Tongue (tissue), 2 donors: ENCODE data around the gene ATP4A. TPM values are rescaled to one million over a fixed set of nuclear protein-coding genes. Genes with fewer than 3 reads are reported as not detected.
A peak's percentile ranks its signal among the peaks of the same experiment; 100 is the strongest.

Source experiments
- DNase-seq: peaks from one replicate; pipeline ENCODE4 v3.0.0-alpha.2; 2015
- total RNA-seq: library from RNA; depleted of rRNA; stranded (reverse); fragments of >200 nt; gene quantifications from one replicate; pipeline ENCODE4 v1.2.3, GENCODE V29; 2014

The ATP4A gene
- total RNA-seq, 1 donor from 2014 or later, result not detected

DNA sequence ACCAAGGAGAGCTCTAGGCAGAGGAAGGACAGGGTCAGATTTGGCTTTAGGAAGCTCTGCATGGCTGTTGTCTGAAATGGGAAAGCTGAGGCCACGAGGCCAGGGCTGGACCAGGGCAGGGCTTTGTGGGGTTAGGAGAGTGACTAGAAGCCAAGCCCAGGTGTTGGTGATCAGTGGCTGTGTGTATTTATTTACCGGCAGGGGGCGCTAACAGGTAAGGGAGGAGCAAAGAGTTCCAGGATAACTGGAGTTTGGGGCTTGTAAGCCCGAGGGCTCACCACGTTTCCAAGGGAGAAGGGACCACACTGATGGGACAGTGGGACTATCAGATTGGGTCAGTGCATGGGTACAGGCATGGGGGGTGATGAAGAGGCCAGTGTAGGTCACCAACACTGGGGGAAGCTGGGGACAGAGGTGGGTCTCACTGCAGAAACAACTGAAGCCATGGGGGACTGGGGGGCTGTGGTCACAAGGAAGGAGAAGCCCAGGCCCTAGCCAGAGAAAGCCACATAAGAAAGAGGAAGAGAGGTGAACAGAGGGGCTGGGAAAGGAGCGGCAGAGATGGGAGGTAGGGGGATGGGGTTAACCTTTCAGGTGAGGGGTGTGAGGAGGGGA is 14.2 kb downstream of the ATP4A start:
- DNase-seq, result peak; percentile 87

DNA sequence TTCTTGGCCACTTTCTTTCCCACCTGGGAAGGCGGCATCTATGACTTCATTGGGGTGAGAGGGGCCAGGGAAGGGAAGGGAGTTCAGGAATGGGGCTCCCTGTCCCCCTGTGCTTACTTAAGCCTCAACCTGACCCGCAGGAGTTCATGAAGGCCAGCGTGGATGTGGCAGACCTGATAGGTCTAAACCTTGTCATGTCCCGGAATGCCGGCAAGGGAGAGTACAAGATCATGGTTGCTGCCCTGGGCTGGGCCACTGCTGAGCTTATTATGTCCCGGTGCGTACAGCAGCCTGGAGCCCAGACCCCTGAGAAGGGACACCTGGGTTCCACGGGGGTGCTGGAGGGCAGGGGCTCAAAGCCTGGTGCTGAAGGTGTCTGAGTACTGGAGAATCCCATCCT is 16.9 kb downstream of the ATP4A start:
- no peak for DNase-seq

DNA sequence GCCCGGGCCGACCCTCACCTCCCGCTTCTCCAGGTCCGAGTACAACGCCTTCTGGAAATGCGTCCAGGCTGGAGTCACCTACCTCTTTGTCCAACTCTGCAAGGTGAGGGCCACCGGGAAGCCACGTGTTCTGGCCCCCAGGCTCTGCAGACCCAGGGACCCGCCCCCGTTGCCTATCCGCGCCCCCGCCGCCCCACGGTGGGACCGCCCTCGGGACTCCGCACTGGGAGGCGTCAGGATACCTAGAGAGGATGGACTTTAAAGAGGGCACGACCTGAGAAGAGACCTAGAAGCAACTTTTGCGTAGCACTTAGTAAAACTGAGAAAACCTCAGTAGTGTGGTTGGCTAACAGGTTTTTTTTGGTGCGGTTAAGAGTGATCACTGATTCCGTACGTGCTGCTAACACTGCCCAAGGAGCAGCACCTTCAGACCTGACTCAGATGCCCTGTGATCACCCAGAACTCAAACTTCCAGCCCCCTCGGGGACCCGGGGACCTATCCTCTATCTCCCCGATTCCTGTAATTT is 17.5 kb downstream of the ATP4A start:
- peak; percentile 25 for DNase-seq

DNA sequence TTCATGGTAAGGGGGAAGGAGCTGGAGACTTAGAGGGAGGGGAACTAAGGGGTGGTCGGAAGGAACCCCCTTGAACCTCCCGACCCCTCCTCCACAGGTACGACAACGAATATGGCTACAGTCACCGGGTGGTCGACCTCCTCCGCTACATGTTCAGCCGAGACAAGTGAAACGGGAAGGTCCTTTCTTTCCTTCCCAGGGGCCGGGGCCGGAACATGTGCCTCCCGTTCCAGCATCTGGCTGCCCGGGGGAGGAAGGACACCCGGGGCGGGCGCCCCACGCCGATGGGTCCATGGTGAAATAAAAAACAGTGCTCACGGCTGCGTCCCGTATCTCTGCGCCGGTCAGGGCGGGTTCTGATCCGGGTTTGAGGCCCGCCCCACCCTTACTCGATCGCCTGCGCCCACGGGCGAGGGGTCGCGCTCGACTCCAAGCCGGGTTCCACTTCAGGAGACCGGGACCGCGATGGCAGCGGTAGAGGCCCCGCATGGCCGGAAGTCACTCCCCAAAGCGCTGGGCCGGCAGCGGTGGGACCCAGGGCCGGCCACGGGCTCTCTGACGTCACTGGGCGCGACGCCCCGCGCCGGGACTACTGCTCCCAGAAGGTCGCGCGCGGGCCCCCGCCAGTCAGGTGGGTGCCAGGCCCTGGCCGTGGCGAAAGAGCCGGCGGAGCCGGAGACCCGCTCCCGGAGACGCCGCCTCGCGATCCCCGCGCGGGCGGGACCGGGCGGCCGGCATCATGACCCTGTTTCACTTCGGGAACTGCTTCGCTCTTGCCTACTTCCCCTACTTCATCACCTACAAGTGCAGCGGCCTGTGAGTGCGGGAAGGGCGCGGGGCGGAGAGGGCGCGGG is 18.2 kb downstream of the ATP4A start, which contains the start of gene TMEM147:
TSS of gene TMEM147 (plus strand) at position 626 of the 854 bp plus-strand sequence. CDS start at position 740, 114 bp downstream.
- peak; percentile 94 for DNase-seq

DNA sequence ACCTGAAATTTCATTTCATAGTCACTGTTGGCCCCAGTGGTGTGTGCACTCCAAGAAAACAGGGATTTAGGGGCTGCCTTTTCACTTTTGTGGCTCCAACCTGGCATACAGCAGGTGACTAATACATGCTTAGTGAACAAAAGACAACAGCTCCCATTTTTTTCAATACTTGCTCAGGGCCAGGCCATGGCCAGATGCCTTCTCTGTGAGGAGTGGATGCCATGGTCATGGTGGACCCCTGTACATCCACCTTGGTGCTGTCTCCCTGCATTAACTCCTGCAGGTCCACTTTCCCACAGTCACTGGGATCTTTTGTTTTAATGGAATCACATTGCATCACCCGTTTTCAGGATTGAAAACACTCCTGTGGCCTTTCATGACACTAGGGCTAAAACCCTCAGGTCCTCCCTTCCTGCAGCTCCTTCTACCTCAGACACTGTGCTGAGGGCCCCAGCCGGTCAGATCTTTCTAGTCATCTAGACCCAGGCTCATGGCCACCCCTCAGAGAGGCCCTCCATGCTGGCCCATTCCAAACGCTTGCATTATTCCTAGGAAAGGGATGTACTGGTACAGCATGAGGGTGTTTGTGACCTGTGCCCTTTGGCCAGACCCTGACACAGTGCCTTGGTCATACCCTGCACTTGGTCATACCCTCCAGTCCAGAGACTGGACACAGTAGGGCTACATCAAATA is 19.2 kb downstream of the ATP4A start:
- DNase-seq, result no peak

DNA sequence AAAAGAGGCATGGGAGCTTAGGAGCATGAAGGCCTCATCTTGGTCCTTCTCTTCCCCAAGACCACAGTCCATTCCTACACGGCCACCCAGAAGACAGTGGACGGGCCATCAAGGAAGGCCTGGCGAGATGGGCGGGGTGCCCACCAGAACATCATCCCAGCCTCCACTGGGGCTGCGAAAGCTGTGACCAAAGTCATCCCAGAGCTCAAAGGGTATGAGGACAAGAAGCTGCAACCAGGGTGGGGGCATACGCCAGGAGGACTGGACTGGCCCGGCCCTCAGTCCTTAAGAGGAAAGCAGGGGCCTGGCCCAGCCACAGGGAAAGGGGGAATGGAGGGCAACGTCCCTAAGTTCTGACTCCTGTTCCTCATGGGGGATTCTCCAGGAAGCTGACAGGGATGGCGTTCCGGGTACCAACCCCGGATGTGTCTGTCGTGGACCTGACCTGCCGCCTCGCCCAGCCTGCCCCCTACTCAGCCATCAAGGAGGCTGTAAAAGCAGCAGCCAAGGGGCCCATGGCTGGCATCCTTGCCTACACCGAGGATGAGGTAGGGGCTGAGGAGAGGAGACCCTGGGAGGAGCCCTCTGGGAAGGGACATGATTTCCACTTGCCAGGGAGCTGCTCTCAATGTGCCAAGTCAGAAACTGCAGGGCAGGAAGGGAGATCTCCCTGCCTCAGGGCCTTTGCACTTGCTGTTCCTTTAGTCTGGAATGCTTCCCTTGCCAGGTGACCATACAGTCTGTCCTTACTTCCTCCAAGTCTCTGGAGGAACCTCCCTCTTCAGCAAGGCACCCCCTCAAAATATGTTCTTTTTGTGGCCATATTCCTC is 20.0 kb downstream of the ATP4A start:
- DNase-seq, result no peak

DNA sequence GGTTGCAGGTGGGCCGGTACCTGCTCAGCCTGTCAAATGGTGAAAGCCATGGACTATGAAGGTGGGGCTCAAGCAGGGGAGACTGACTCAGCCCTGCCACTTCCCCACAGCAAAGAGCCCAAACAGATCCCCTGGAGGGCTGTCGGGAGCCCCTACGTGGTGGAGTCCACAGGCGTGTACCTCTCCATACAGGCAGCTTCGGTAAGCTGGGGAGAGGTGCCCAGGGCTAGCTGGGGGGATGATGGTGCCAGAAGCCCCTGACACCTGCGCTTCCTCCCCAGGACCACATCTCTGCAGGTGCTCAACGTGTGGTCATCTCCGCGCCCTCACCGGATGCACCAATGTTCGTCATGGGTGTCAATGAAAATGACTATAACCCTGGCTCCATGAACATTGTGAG is 21.2 kb downstream of the ATP4A start:
- no peak for DNase-seq

DNA sequence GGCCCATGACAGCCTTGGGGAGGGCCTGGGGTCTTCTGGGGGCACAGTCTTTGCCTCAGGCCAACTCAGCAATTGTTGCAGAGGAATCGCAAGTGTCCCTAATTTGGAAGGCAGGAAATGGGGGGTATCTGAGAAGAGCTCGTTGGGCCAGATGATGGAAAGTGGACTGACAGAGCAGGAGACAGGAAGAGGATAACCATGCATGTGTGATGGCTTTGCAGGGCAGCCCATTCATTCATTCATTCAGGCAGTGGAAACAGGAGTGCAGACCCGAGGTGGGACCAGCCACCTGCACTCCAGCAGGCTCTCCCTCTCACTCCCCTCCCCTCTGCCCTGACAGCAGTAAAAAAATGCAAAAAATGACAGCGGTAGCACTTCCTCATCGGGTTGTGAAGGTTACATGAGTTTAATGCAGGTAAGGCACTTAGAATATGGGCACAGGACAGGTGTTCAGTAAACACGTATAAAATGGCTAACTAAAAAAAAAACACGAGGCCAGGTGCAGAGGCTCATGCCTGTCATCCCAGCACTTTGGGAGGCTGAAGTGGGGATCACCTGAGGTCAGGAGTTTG is 23.0 kb downstream of the ATP4A start:
- no peak for DNase-seq

DNA sequence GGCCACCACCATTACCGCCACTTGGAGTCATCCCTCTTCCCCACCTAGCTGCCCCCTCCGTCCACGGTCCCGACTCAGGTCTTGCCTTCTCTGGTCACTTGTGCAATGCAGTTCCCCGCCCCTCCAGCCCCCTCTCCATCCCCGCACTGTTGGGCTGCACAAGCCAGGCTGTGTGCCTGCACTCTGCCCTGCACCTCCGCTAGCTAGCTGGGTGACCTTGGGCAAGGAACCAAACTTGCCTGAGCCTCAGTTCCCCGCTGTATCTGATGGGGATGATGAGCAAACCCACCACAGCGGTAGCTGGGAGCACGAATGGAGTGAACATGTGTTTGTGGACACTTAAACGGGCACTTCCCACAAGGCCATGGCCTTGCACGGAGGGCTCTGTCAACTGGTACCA is 23.6 kb downstream of the ATP4A start:
- DNase-seq, result no peak

DNA sequence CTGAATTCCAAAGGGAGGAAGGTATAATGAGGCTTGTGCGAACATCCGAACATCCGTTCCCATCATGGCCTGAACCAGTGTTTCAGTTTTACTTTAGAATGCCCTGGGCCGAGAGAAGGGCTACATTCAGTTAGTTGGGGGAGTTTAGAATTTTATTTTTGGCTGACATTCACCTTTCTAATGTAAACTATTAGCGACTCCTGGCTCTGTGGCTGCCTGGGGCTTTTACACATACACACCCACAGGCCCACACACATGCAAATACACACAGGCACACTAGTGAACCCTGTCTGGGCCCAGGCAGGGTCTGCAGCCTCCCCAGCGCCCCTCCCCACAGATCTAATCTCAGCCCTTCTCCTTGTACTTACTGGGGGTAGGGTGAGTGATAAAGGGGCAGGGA is 24.1 kb downstream of the ATP4A start:
- DNase-seq, result no peak

DNA sequence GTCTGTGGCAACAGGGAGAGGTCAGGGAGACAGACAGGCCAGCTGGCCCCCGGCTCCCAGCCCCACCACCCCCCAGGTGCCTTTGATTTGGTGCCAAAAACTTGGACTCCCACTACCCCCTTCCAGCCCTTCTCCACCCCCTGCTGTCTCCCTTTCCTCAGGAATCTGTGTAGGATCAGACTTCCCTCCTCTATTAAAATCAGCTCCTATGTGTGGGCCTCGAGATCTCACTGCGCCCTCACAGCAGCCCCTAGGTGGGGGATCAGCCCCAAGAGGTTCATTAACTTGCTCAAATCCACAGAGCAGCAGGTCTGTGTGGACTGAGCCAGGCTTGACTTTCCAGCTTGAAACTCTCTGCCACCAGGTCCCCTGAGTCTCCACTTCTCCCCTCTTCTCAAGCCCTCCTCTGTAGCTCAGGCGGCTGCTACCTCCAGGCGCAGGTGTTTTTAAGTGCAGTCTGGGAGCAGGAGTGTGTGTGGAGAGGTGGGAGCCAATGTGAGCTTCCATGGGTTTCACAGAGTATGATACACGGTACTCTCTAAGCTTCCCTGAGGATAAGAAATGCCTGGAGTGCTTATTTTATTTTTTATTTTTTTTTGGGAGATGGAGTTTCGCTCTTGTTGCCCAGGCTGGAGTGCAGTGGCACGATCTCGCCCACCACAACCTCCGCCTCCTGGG is 28.5 kb downstream of the ATP4A start:
- DNase-seq, result no peak

DNA sequence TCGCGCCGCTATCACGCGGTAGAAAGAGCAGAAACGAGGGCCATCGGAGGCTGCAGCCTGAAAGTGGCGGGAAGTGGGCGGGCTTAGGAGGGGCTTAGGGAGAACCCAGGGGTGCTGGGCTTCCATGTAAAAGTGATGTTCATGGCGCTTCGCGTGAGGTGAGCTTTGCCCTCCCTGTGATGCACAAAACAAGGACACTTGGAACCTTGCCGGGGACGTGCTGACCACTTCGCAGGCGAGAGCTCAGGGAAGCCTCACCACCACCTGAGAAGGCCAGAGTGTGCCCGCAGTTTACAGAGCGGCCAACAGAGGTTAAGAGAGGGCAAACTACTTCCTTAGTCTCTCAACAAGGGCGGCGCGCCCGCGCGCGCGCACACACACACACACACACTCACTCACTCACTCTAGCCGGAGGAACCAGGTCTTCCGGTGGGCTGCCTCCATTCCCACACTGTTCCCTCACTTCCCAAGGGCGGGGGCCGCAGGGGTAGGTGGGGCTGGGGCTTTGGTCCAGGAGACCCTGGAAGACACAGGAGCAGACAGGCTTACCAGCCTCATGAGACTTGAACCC is 29.6 kb downstream of the ATP4A start:
- no peak for DNase-seq

DNA sequence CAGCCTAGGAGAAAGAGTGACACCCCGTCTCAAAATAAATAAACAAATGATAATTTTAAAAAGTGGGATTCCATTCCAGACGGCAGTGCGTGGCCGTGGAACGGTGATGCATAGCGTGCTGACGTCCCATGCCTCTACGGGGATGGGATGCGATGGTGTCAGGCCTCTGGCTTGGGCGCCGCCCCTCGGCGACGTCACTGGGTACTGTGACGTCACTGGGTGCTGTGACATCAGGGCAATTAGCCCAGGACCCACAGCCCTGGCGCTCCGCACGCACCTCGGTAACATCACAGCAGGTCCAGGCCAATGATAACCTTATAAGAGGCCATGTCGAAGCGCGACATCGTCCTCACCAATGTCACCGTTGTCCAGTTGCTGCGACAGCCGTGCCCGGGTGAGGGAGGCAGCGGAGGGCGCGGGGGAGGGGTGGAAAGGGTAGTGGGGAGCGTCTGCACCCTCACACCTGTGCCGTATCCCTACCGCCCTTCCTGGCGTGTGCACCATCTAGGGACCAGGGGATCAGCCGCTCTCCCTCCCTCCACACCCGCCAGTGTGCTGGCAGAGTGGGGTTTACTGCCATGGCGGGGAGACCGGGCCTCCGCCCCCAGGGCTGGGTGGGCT is 30.1 kb downstream of the ATP4A start, which contains the start of gene GAPDHS:
TSS of gene GAPDHS (plus strand) at position 256 of the 621 bp plus-strand sequence. CDS start at position 328, 72 bp downstream.
- no peak for DNase-seq

DNA sequence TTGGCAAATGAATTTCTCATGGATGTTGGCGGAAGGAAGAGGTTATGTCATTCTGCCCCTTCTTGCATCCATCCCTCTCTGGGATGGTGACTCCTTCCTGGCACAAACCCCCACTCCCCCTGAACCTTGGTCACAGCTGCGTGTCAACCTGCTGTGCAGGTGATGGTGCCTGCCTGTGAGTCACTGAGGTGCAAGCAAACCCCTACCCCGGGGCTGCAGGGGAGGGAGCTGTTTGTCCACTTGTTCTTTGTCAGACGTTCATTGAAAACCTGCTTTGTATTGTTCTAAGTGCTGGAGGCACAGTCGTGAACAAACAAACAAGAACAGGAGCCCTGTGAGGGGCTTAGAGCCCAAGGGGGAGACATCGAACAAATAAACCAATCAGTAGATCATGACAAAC is 32.2 kb downstream of the ATP4A start:
- no peak for DNase-seq

DNA sequence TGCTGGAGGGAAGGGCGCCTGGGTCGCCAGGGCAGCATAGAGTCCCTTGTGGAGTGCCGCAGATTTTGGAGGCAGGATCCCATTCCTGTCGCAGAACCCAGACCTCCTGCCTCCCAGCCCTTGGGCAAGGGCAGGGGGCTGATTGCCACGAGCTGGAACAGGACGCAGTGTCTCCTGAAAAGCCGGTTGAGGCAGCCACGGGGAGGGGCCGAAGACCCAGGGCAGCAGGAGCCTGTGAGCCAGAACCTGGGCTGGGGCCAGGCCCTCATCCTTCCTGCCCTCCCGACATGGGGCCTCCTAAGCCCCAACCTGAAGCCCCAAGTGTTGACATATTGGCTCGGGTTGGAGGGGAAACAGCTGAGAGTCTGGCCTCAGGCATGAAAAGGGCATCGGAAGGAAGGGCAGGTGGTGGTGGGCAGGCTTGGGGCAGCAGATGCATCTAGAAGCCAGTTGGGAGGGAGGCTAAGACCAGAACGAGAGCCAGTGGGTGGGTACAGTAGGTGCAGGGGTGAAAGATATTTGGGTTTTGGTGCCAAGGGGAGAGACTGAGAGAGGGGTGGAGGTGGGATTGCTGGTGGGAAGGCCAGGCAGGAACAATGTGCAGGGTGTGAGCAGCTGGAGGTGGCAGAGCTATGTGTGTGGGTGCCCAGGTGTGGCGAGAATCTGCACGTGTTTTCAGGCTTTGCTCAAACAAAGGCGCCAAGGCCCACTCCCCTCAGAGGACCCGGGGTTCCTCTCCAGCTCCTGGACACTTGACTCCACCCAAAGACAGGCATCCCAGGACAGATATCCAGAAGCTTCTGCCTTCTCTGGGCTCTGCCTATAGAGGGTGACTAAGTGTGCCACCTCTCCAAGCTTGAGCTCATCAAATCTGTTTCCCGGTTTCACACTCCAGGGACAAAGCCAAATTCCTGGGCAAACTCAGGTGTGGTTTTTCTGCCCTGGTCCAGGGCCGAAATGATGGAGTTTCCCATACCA is 33.9 kb downstream of the ATP4A start:
- no peak for DNase-seq

DNA sequence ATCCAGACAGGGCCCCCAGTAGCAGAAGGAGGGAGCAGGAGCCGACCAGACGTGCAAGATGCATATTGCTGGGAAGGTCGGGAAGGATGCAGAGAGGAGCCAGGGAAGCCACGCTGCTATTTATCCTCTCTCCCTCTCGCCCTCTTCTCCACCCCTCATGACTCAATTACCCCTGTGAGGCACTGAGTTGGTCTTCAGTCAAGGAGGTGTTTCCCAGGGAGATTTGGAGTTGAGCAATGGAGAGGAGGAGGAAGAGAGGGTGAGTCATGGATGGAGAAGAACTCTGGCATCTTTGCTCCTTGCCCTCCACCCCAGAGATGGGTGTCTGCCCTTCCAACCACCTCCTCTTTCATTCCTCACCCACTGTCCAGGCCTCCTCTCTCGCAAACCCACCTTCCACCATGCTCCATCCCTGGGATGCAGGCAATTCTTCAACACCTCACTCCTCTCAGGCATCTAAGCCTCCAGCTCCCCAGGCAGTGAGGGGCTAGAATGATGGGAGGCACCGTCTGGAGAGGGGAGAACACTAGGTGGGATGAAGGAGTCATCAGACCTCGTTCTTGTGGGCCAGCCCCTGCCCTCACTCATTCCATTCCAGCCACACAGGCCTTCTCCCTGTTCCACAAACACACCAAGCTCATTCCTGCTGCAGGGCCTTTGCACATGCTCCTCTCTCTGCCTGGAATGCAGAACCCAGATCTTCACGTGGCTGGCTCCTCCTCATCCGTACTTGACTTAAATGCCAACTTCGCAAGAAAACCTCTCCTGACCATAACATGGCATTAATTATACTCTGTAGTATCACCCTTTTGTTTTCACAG is 35.0 kb downstream of the ATP4A start, which contains the start of gene SBSN:
TSS of gene SBSN (minus strand) at position 94 of the 821 bp plus-strand sequence. CDS start at position 64, 30 bp downstream.
- no peak for DNase-seq

DNA sequence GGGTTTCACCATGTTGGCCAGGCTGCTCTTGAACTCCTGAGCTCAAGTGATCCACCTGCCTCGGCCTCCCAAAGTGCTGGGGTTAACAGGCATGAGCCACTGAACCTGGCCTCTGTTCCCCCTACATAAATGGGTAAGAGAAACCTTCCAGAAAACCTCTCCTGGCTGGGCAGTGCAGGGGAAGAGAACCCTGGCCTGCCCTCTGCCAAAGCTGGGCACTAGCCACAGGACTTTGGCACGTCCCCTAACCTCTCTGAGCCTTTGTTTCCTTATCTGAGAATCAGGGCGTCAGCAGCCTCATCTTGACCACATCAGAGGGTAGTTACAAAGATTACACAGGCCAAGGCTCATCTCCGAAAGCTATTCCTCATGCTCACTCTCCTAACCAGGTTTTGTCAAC is 37.6 kb downstream of the ATP4A start:
- no peak for DNase-seq
